Liver (tissue), 3 donors: ENCODE data around the gene DOC2B.

Experiments
- ATF3 ChIP-seq: IDR thresholded peaks from 2 replicates; pipeline ENCODE4 v1.6.1; 2016; ENCODE audit warnings: antibody characterized with exemption
- CTCF ChIP-seq: fragments of 150-350 bp; IDR thresholded peaks from 2 replicates; pipeline ENCODE4 v1.5.1; 2017; ENCODE audit warnings: improper control_type of control experiment, low read depth, low read length; ENCODE audit not compliant: missing input control
- HNF4A ChIP-seq, 2 donors: conservative IDR thresholded peaks; 2 replicates each; pipeline ENCODE4 v1.6.1; 2016; ENCODE audit warnings: antibody characterized with exemption in 2 of 2, mild to moderate bottlenecking in 2 of 2
- JUND ChIP-seq, 2 donors: IDR thresholded peaks; 2 replicates each; pipeline ENCODE4 v1.6.1; 2016; ENCODE audit warnings: antibody characterized with exemption in 2 of 2
- NR2F2 ChIP-seq: IDR thresholded peaks from 2 replicates; pipeline ENCODE4 v1.6.1; 2016; ENCODE audit warnings: antibody characterized with exemption
- REST ChIP-seq: IDR thresholded peaks from 2 replicates; pipeline ENCODE4 v1.6.1; 2016; ENCODE audit warnings: antibody characterized with exemption, mild to moderate bottlenecking
- TAF1 ChIP-seq: conservative IDR thresholded peaks from 2 replicates; pipeline ENCODE4 v1.6.1; 2016; ENCODE audit warnings: antibody characterized with exemption, mild to moderate bottlenecking
- YY1 ChIP-seq: IDR thresholded peaks from 2 replicates; pipeline ENCODE4 v1.6.1; 2016; ENCODE audit warnings: antibody characterized with exemption, mild to moderate bottlenecking
- donor health status: healthy.
- donor health status: healthy.

GRCh38 chr17:149231-149630 is 32.2 kb downstream of the DOC2B start:
- TF ChIP-seq CTCF (no peak), NR2F2 (no peak), REST (no peak), ATF3 (no peak), TAF1 (no peak), JUND (IDR thresholded peaks at IDR 0.05) (no peak), HNF4A (conservative IDR thresholded peaks at IDR 0.05) (no peak), YY1 (no peak)
